ENCODE measurements around the gene GPBP1L1. TPM values are rescaled to one million over a fixed set of nuclear protein-coding genes. Genes with fewer than 3 reads are reported as not detected.
"Not testable (repeated sequence)": the region's sequence is repeated elsewhere in the genome, so short reads cannot be mapped to it uniquely, and the experiment has no call there.

The GPBP1L1 gene
- total RNA-seq, 3 donors from 2014 or later: 167 to 246 (median 179) TPM

DNA sequence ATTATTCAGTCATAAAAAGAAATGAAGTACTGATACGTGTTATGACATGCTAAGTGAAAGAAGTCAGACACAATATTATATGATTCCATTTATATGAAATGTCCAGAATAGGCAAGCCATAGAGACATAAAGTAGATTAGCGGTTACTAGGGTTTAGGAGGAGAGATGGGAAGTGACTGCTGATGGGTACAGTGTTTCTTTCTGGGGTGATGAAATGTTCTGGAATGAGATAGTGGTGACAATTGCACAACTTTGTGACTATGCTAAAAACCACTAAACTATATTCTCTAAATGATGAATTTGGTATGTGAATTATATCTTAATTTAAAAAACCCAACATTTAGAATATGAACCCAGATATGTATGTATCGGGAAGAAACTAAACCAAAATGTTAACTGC, 36.5 kb upstream of the GPBP1L1 start:
- Histone ChIP-seq H3K9me3 (no peaks in the 10 kb centered on the region), H3K4me1 (ENCODE audit: low read depth) (no peaks in the 10 kb centered on the region), H3K36me3 (ENCODE audit: low read depth) (no peaks in the 10 kb centered on the region), H3K4me3 (no peak overlapping the region)
- no peak for DNase-seq
- no peak for ATAC-seq
- TF ChIP-seq, protein P1, sequence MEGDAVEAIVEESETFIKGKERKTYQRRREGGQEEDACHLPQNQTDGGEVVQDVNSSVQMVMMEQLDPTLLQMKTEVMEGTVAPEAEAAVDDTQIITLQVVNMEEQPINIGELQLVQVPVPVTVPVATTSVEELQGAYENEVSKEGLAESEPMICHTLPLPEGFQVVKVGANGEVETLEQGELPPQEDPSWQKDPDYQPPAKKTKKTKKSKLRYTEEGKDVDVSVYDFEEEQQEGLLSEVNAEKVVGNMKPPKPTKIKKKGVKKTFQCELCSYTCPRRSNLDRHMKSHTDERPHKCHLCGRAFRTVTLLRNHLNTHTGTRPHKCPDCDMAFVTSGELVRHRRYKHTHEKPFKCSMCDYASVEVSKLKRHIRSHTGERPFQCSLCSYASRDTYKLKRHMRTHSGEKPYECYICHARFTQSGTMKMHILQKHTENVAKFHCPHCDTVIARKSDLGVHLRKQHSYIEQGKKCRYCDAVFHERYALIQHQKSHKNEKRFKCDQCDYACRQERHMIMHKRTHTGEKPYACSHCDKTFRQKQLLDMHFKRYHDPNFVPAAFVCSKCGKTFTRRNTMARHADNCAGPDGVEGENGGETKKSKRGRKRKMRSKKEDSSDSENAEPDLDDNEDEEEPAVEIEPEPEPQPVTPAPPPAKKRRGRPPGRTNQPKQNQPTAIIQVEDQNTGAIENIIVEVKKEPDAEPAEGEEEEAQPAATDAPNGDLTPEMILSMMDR (IDR thresholded peaks at IDR 0.05): no peak
- intact Hi-C loops (cut with DNase I, micrococcal nuclease): no loop called here

DNA sequence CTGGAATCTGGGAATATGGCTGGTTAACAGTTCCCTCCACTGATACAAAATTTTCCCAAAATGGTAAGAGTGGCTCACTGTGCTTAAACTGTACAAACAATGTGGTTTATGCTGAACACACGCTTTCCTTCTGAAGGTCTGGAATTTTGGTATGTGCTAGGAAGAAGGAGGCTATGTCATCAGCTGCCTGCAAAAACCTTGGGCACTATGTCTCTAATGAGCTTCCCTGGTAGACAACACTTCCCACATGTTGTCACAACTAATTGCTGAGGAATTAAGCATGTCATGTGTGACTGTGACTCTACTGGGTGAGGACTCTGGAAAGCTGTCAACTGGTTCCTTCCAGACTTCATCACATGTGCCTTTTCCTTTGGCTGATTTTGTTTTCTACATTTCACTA, 34.9 kb upstream of the GPBP1L1 start:
- intact Hi-C loops (cut with DNase I, micrococcal nuclease): no loop called here
- DNase-seq (no peak), ATAC-seq (no peak)
- TF ChIP-seq, protein P1 (IDR thresholded peaks at IDR 0.05): no peak
- Histone ChIP-seq H3K36me3 (ENCODE audit: low read depth) (no peaks in the 10 kb centered on the region), H3K4me1 (ENCODE audit: low read depth) (no peaks in the 10 kb centered on the region), H3K4me3 (no peak overlapping the region), H3K9me3 (no peaks in the 10 kb centered on the region)

DNA sequence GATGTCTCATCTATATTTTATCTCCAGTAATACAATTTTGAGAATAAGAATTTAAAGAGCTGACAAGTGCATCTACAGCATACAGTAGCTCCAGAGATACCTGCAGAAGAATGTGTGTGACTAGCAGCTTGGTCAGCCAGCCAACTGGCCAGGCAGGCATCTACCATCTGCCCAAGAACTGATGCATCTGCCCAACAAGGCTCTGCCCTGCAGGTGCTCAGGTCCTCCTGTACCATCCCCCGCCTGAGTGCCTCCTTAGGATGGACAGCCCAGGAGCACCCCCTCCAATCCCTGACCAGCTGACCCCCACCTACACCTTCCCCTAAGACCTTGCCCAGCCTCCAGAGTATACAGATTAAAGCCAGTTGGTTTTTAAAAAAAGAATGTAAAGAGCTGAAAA, 32.0 kb upstream of the GPBP1L1 start:
- Histone ChIP-seq H3K9me3 (no peaks in the 10 kb centered on the region), H3K4me1 (ENCODE audit: low read depth) (no peaks in the 10 kb centered on the region), H3K36me3 (ENCODE audit: low read depth) (no peaks in the 10 kb centered on the region), H3K4me3 (no peak overlapping the region)
- DNase-seq (no peak), ATAC-seq (no peak)
- TF ChIP-seq, protein P1 (IDR thresholded peaks at IDR 0.05): no peak
- intact Hi-C loops (cut with DNase I, micrococcal nuclease): no loop called here

DNA sequence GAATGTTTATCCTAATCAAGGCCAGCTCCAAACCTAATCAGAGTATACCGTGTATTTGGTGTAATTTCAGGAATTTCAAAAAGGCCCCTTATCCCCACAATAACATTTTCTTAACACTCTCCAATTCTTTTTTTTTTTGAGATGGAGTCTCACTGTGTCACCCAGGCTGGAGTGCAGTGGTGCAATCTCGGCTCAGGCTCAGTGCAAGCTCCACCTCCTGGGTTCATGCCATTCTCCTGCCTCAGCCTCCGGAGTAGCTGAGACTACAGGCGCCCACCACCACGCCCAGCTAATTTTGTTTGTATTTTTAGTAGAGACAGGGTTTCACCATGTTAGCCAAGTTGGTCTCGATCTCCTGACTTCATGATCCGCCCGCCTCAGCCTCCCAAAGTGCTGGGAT, 31.1 kb upstream of the GPBP1L1 start:
- H3K4me1 ChIP-seq (ENCODE audit: low read depth); H3K9me3 ChIP-seq; H3K4me3 ChIP-seq; H3K36me3 ChIP-seq (ENCODE audit: low read depth); intact Hi-C loops (cut with DNase I, micrococcal nuclease); ATAC-seq; DNase-seq: not testable (repeated sequence)

DNA sequence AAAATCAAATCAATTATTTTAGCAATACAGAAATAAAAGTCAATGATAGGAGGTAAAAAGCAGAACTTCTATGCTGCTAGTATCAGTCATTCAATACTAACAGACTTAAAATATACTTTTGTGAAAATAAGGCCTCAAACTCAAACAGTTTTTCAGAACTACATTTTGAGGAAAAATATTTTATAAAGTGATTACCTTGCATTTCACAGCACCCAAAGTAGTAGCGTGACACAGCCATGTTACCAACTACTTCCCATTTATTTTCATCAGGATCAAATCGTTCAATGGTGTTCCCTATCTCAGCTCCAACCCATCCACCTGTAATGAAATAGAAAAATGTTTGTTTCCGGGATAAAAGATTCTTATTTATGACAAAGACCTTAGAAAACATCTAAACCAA, 30.4 kb upstream of the GPBP1L1 start:
- Histone ChIP-seq H3K4me3 (no peak overlapping the region), H3K36me3 (ENCODE audit: low read depth) (no peaks in the 10 kb centered on the region), H3K4me1 (ENCODE audit: low read depth) (no peaks in the 10 kb centered on the region), H3K9me3 (no peaks in the 10 kb centered on the region)
- DNase-seq (no peak), ATAC-seq (no peak)
- intact Hi-C loops (cut with DNase I, micrococcal nuclease): no loop called here
- TF ChIP-seq, protein P1 (IDR thresholded peaks at IDR 0.05): no peak

DNA sequence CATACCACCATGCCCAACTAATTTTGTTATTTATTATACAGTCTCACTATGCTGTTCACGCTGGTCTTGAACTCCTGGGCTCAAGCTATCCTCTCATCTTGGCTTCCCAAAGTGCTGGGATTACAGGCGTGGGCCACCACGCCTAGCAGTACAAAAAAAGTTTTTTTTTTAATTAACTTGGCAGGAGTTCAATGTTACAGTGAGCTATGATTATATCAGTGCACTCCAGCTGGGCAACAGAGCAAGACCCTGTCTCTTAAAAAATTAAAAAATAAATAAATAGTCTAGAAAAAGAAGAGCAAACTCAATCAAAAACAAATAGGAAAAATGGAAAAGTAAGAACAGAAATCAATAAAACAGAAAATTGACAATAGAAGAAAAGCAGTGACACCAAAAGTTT, 27.4 kb upstream of the GPBP1L1 start:
- no peaks in the 10 kb centered on the region for H3K36me3 ChIP-seq (ENCODE audit: low read depth)
- no peaks in the 10 kb centered on the region for H3K4me1 ChIP-seq (ENCODE audit: low read depth)
- no peak overlapping the region for H3K4me3 ChIP-seq
- DNase-seq: no peak
- TF ChIP-seq, protein P1 (IDR thresholded peaks at IDR 0.05): no peak
- no peak for ATAC-seq
- intact Hi-C loops (cut with DNase I, micrococcal nuclease): no loop called here
- H3K9me3 ChIP-seq: no peaks in the 10 kb centered on the region

All from mucosa of descending colon (tissue), 3 donors.